Activated B cell treated with CpG ODN at 0.5 μM for 24 hours (primary cell): Measurements from ENCODE around the gene TBX15. TPM values are rescaled to one million over a fixed set of nuclear protein-coding genes. Genes with fewer than 3 reads are reported as not detected.
"Not testable (repeated sequence)": the region's sequence is repeated elsewhere in the genome, so short reads cannot be mapped to it uniquely, and the experiment has no call there.

ENCODE experiments used
- ATAC-seq: fragments of 200-7000 bp; cut with Tn5 transposase; one replicate; pipeline ENCODE4 v1.10.0; 2021; ENCODE audit warnings: low read depth, mild to moderate bottlenecking, moderate library complexity
- CTCF ChIA-PET: fragments of 350-600 bp; sonication (Branson Sonifier 250); formaldehyde crosslinking; loops from one replicate; lab custom pipeline; 2021; ENCODE audit warnings: antibody characterized with exemption; lab: Charles Lee
- POLR2A ChIA-PET: fragments of 350-600 bp; sonication (Branson Sonifier 250); formaldehyde crosslinking; loops from one replicate; lab custom pipeline; 2021; ENCODE audit warnings: antibody characterized with exemption; lab: Charles Lee
- DNase-seq: peaks from one replicate; pipeline ENCODE4 v3.0.0; 2022
- H3K27ac Mint-ChIP-seq: one replicate; pipeline ENCODE4 v1.8.0; 2020; ENCODE audit warnings: mixed read lengths
- H3K27me3 Mint-ChIP-seq: one replicate; pipeline ENCODE4 v1.8.0; 2021; ENCODE audit warnings: mixed read lengths
- H3K36me3 Mint-ChIP-seq: one replicate; pipeline ENCODE4 v1.8.0; 2021; ENCODE audit warnings: low read depth, mixed read lengths
- H3K4me1 Mint-ChIP-seq: one replicate; pipeline ENCODE4 v1.8.0; 2021; ENCODE audit warnings: mixed read lengths
- H3K4me3 Mint-ChIP-seq: one replicate; pipeline ENCODE4 v1.8.0; 2020; ENCODE audit warnings: mild to moderate bottlenecking, mixed read lengths
- H3K9me3 Mint-ChIP-seq: one replicate; pipeline ENCODE4 v1.8.0; 2020; ENCODE audit warnings: mixed read lengths
- intact Hi-C: fragments of 100-400 bp; cut with micrococcal nuclease; formaldehyde crosslinking; loops from one replicate; pipeline ENCODE4 v1.15.1; 2024
- total RNA-seq: library from RNA; stranded (reverse); gene quantifications from 2 replicates; pipeline ENCODE4 v1.2.3, GENCODE V29; 2022
- TF ChIP-seq, protein P1 (sequence below): fragments of 200-600 bp; IDR thresholded peaks from one replicate; pipeline ENCODE4 v1.8.0; 2022; ENCODE audit warnings: antibody characterized with exemption, mild to moderate bottlenecking

Gene TBX15
- total RNA-seq, 1 donor from 2014 or later: 0.09 TPM

DNA sequence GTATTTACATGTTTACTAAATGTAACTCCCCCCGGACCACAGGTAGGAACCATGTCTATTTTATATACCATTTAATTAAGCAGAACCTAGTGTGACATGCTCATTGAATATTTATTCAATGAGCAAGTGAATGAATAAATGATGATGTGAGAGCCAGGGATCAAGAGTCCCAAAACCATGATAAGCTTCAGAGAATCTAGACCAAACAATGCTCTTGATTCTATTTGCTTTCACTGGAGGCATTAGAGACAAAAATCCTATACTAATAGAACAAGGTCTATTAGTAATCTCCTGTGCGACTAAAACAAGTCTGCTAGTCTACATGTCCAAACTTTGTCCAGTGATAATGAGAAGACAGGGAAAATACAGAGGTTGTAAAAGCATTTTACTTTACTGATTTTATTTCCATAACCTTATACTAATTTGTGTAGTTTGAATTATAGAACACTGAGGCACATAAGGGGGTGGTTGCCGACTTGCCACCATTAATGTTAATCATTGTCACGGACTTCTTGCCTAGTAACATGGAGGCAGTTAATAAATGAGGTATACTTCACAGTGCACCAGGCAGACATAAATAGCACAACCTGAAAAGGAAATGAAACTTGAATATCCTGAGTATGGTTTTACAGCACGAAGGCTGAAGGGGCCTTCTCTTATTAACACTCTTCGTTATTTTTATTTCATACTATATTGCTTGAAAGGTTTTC, 69.8 kb downstream of the TBX15 start:
- TF ChIP-seq, protein P1, sequence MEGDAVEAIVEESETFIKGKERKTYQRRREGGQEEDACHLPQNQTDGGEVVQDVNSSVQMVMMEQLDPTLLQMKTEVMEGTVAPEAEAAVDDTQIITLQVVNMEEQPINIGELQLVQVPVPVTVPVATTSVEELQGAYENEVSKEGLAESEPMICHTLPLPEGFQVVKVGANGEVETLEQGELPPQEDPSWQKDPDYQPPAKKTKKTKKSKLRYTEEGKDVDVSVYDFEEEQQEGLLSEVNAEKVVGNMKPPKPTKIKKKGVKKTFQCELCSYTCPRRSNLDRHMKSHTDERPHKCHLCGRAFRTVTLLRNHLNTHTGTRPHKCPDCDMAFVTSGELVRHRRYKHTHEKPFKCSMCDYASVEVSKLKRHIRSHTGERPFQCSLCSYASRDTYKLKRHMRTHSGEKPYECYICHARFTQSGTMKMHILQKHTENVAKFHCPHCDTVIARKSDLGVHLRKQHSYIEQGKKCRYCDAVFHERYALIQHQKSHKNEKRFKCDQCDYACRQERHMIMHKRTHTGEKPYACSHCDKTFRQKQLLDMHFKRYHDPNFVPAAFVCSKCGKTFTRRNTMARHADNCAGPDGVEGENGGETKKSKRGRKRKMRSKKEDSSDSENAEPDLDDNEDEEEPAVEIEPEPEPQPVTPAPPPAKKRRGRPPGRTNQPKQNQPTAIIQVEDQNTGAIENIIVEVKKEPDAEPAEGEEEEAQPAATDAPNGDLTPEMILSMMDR: no peak
- ATAC-seq: peak; percentile 45
- Mint-ChIP-seq H3K27ac (no peak overlapping the region), H3K4me3 (no peak overlapping the region), H3K36me3 (no peaks in the 10 kb centered on the region), H3K9me3 (peaks cover 3% of the 10 kb centered on the region), H3K27me3 (no peaks in the 10 kb centered on the region), H3K4me1 (peaks cover 26% of the 10 kb centered on the region)
- DNase-seq: no peak
- POLR2A ChIA-PET: no interaction called here
- intact Hi-C loops: no loop called here
- CTCF ChIA-PET: no interaction called here

DNA sequence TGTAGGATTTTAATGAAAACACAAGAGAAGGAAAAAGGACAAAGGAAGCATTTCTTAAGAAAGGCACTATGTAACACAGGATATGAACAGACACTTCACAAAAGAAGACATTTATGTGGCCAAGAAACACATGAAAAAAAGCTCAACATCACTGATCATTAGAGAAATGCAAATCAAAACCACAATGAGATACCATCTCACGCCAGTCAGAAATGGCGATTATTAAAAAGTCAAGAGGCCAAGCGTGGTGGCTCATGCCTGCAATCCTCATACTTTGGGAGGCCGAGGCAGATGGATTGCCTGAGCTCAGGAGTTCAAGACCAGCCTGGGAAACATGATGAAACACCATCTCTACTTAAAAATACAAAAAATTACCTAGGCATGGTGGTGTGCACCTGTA, 71.8 kb downstream of the TBX15 start:
- POLR2A ChIA-PET, H3K36me3 Mint-ChIP-seq, intact Hi-C loops, H3K9me3 Mint-ChIP-seq, CTCF ChIA-PET, H3K27me3 Mint-ChIP-seq, DNase-seq, ATAC-seq, H3K4me3 Mint-ChIP-seq, H3K27ac Mint-ChIP-seq: not testable (repeated sequence)
- peaks cover 25% of the 10 kb centered on the region for H3K4me1 Mint-ChIP-seq

DNA sequence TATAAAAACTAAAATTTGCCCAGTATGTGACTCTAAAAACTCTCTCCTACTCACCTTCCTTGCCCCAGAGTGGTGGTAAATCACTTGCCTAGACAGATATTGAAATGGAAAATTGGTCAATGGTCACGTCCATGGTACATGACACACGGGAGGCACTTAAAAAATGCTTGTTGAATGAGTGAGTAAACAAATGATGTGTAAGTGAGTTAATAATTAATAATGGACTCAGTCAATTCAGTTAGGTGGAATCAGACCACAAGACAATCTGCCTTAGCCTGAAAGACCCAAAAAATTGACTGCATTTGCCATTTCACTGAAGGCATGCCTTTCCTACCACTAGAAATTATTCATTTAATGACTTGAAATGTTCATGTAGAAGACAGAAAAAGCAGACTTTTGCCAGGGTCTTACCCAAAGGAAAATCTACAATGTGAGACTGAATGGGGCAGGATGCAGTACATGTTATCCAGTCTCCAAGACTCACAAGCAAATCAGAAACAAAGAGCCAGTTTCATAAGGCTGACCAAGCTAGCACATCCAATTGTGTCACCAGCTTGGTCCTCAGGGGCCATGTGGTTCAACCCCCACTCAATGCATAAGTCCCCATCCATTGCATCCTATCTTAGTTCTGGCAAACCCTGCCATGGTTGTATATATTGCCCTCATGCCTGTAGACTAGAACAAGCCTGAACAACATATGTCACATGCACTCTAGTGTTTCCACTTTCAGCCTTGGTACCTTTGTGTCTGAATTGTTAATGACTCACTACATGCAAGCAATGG, 73.6 kb downstream of the TBX15 start:
- no peak overlapping the region for H3K27ac Mint-ChIP-seq
- TF ChIP-seq, protein P1: no peak
- peaks cover 3% of the 10 kb centered on the region for H3K9me3 Mint-ChIP-seq
- POLR2A ChIA-PET: no interaction called here
- intact Hi-C loops: no loop called here
- CTCF ChIA-PET: no interaction called here
- DNase-seq (no peak), ATAC-seq (no peak)
- peaks cover 25% of the 10 kb centered on the region for H3K4me1 Mint-ChIP-seq
- peaks cover 4% of the 10 kb centered on the region for H3K27me3 Mint-ChIP-seq
- H3K4me3 Mint-ChIP-seq: no peak overlapping the region
- H3K36me3 Mint-ChIP-seq: no peaks in the 10 kb centered on the region

DNA sequence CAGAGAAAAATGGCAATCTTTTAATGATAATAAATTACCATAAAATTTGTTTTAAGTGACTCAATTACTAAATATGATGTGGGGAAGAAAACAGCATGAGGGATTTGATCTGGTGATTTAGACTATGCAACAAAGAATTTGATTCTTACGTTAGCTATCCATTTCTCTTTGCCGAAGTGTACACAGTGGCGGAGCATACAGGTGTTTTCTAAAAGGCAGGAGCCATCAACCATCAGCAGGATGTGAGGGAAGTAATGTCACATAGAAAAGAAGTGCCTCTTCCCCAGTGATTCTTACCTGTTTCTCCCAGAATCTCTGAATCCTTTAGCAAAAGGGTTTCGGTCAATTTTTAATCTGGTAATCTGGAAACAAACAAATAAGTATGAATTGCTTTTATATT, 74.3 kb downstream of the TBX15 start:
- DNase-seq (no peak), ATAC-seq (no peak)
- Mint-ChIP-seq H3K4me1 (peaks cover 19% of the 10 kb centered on the region), H3K27ac (no peak overlapping the region), H3K36me3 (no peaks in the 10 kb centered on the region), H3K27me3 (peaks cover 4% of the 10 kb centered on the region), H3K4me3 (no peak overlapping the region), H3K9me3 (peaks cover 3% of the 10 kb centered on the region)
- ChIA-PET CTCF (no interaction called here), POLR2A (no interaction called here)
- TF ChIP-seq, protein P1: no peak
- intact Hi-C loops: no loop called here

DNA sequence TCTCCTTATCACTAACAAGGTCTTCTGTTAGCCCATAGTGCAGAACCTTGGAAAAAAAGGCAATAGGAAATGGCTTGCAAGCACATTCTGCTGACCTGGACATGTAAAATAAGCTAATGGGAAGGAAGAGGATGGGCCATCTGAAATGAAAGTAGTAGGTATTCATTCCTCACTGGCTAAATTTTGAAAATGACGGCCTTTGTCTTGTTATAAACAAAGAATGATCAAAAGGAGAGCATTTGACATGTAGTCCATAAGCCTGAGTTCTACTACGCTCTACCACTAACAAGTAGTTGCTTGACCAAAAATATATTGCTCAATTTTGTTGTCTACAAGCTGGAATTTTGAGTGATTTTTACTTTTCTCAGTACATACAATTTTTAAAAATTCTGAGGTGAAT, 75.6 kb downstream of the TBX15 start:
- intact Hi-C loops: no loop called here
- TF ChIP-seq, protein P1: no peak
- H3K9me3 Mint-ChIP-seq: peaks cover 3% of the 10 kb centered on the region
- H3K36me3 Mint-ChIP-seq: no peaks in the 10 kb centered on the region
- H3K27ac Mint-ChIP-seq: no peak overlapping the region
- no peak overlapping the region for H3K4me3 Mint-ChIP-seq
- CTCF ChIA-PET: no interaction called here
- DNase-seq (no peak), ATAC-seq (no peak)
- POLR2A ChIA-PET: no interaction called here
- H3K4me1 Mint-ChIP-seq: peaks cover 6% of the 10 kb centered on the region
- H3K27me3 Mint-ChIP-seq: peaks cover 5% of the 10 kb centered on the region
